K562 (cell line): ENCODE data around the gene MGP. TPM values are rescaled to one million over a fixed set of nuclear protein-coding genes. Genes with fewer than 3 reads are reported as not detected.

ENCODE experiments used
- ATAC-seq: fragments of 200-7000 bp; cut with Tn5 transposase; 3 replicates; pipeline ENCODE4 v1.9.1; 2020; ENCODE audit warnings: moderate library complexity
- BruUV-seq: library from RNA; stranded (reverse); fragments of 400-500 nt; replicated peaks from 2 replicates; lab custom pipeline; 2021; lab: Mats Ljungman, UMichigan
- CTCF ChIA-PET: fragments of 300-600 bp; formaldehyde crosslinking; extraction: SDS; loops from one replicate; lab custom pipeline; 2021; ENCODE audit warnings: low intra/inter-chr PET ratio; lab: Yijun Ruan, JAX
- POLR2A ChIA-PET: fragments of 300-600, 350-650 bp; sonication (Branson Sonifier 250); formaldehyde crosslinking; extraction: SDS; loops from one replicate; lab custom pipeline; 2021; ENCODE audit warnings: antibody characterized with exemption, inconsistent platforms; lab: Yijun Ruan, JAX
- DNase-seq, 4 experiments: peaks; one replicate each; pipeline versions ENCODE4 v3.0.0 to v3.0.0-alpha.2; 2011 to 2018; ENCODE audit warnings: low spot score in 3 of 4, mixed read lengths in 3 of 4; ENCODE audit errors: extremely low read depth in 1 of 4
- FAIRE-seq: peaks from 2 replicates; lab custom pipeline; 2011; peaks lifted over from hg19 to GRCh38; lab: Jason Lieb, UNC
- H2AFZ ChIP-seq: 2 replicates; pipeline ENCODE4 v1.6.0; 2011; ENCODE audit warnings: low read depth, low read length, control low read depth, inconsistent platforms
- H3K27ac ChIP-seq: fragments of 200-600 bp; 3 replicates; pipeline ENCODE4 v1.8.0; 2011; ENCODE audit warnings: low read depth, mild to moderate bottlenecking, control low read depth, inconsistent platforms, low read length, moderate library complexity, mixed read lengths; ENCODE audit errors: extremely low read depth
- H3K27me3 ChIP-seq, 2 experiments: fragments of 300-600 bp in 1 of 2; 2 replicates in 1 of 2; 3 replicates in 1 of 2; pipeline versions ENCODE4 v1.6.0 to v1.8.0; 2011; ENCODE audit warnings: inconsistent platforms in 2 of 2, low read length in 2 of 2, mild to moderate bottlenecking in 1 of 2, mixed read lengths in 1 of 2, moderate library complexity in 1 of 2; ENCODE audit not compliant: control insufficient read depth in 2 of 2, insufficient read depth in 2 of 2
- H3K36me3 ChIP-seq: fragments of 300-600 bp; 3 replicates; pipeline ENCODE4 v1.8.0; 2011; ENCODE audit warnings: mild to moderate bottlenecking, low read length, inconsistent platforms; ENCODE audit not compliant: control insufficient read depth, insufficient read depth
- H3K4me1 ChIP-seq, 2 experiments: fragments of 200-600 bp in 1 of 2; replicated peaks in 1 of 2; 2 replicates in 1 of 2; 3 replicates in 1 of 2; pipeline versions ENCODE4 v1.5.1 to v1.8.0; 2011; ENCODE audit warnings: inconsistent platforms in 2 of 2, low read length in 2 of 2, mild to moderate bottlenecking in 1 of 2, mixed read lengths in 1 of 2, moderate library complexity in 1 of 2; ENCODE audit not compliant: control insufficient read depth in 2 of 2, insufficient read depth in 2 of 2
- H3K4me2 ChIP-seq: 2 replicates; pipeline ENCODE4 v1.6.1; 2011; ENCODE audit warnings: low read length, control low read depth, inconsistent platforms, mixed read lengths; ENCODE audit not compliant: insufficient read depth
- H3K4me3 ChIP-seq: fragments of 200-600 bp; sonication (generic), shearing (Covaris generic); 2 replicates; pipeline ENCODE4 v1.5.1; 2016; ENCODE audit warnings: control low read depth, inconsistent platforms
- H3K79me2 ChIP-seq: fragments of 200-600 bp; 3 replicates; pipeline ENCODE4 v1.8.0; 2011; ENCODE audit warnings: low read length, inconsistent platforms; ENCODE audit not compliant: control insufficient read depth, insufficient read depth
- H3K9ac ChIP-seq, 2 experiments: 2 replicates each; pipeline versions ENCODE4 v1.6.0 to v1.6.1; 2011; ENCODE audit warnings: low read depth in 2 of 2, low read length in 2 of 2, control low read depth in 1 of 2, inconsistent platforms in 1 of 2, mild to moderate bottlenecking in 1 of 2, mixed read lengths in 1 of 2; ENCODE audit not compliant: insufficient read depth in 1 of 2
- H3K9me1 ChIP-seq: one replicate; pipeline ENCODE4 v1.6.0; 2011; ENCODE audit warnings: inconsistent platforms, mild to moderate bottlenecking, low read length, moderate library complexity; ENCODE audit not compliant: control insufficient read depth, insufficient read depth
- H3K9me3 ChIP-seq: replicated peaks from 2 replicates; pipeline ENCODE4 v1.5.1; 2011; ENCODE audit warnings: low read depth, low read length, inconsistent platforms; ENCODE audit not compliant: control insufficient read depth, insufficient read depth
- H4K20me1 ChIP-seq: replicated peaks from 2 replicates; pipeline ENCODE4 v1.6.1; 2011; ENCODE audit warnings: low read length, inconsistent platforms, mixed read lengths; ENCODE audit not compliant: control insufficient read depth, insufficient read depth
- ASH1L ChIP-seq: fragments of 450-650 bp; IDR thresholded peaks from 2 replicates; pipeline ENCODE4 v1.6.1; 2018; ENCODE audit warnings: borderline replicate concordance, mild to moderate bottlenecking, low read depth; ENCODE audit not compliant: partially characterized antibody
- BCOR ChIP-seq: fragments of 450-650 bp; IDR thresholded peaks from 2 replicates; pipeline ENCODE4 v1.6.1; 2016
- BMI1 ChIP-seq: fragments of 150-350 bp; IDR thresholded peaks from 2 replicates; pipeline ENCODE4 v1.6.1; 2014; ENCODE audit warnings: low read length
- MAX ChIP-seq: sonication (generic); formaldehyde crosslinking; IDR thresholded peaks from 2 replicates; pipeline ENCODE4 v1.9.0; 2022; ENCODE audit warnings: mild to moderate bottlenecking, missing genetic modification reagents
- RBM15 ChIP-seq: fragments of 200-400 bp; formaldehyde crosslinking; IDR thresholded peaks from 2 replicates; pipeline ENCODE4 v1.6.1; 2018; ENCODE audit warnings: mild to moderate bottlenecking, low read length, moderate library complexity; ENCODE audit not compliant: insufficient read depth
- SIN3A ChIP-seq, 2 experiments: fragments of 150-350 bp in 1 of 2; IDR thresholded peaks; 2 replicates each; pipeline ENCODE4 v1.6.1; 2011 to 2016; ENCODE audit warnings: borderline replicate concordance in 2 of 2, low read depth in 2 of 2, low read length in 2 of 2, mild to moderate bottlenecking in 2 of 2, moderate library complexity in 2 of 2; ENCODE audit not compliant: control insufficient read depth in 1 of 2
- TBL1XR1 ChIP-seq, 2 experiments: IDR thresholded peaks; 2 replicates each; pipeline ENCODE4 v1.6.1; 2012; ENCODE audit warnings: improper control_type of control experiment in 2 of 2, low read length in 2 of 2, mild to moderate bottlenecking in 1 of 2
- TBP ChIP-seq: optimal IDR thresholded peaks from 2 replicates; pipeline ENCODE3; 2011; ENCODE audit warnings: low read depth, low read length, improper control_type of control experiment
- TFAP4 ChIP-seq: sonication (generic); formaldehyde crosslinking; IDR thresholded peaks from 2 replicates; pipeline ENCODE4 v1.8.0; 2022; ENCODE audit warnings: missing genetic modification reagents, mild to moderate bottlenecking, moderate library complexity, borderline replicate concordance
- TRIM28 ChIP-seq: fragments of 450-650 bp; IDR thresholded peaks from 2 replicates; pipeline ENCODE4 v1.6.1; 2017
- WHSC1 ChIP-seq: IDR thresholded peaks from one replicate; pipeline ENCODE4 v1.6.1; 2012; ENCODE audit warnings: low read length, control low read depth, inconsistent platforms
- ZBTB11 ChIP-seq, 3 experiments: fragments of 200-800 bp in 1 of 3; fragments of 250-450 bp in 1 of 3; fragments of 450-650 bp in 1 of 3; sonication (Bioruptor Pico) in 1 of 3; sonication (Bioruptor generic) in 1 of 3; formaldehyde crosslinking in 1 of 3; IDR thresholded peaks; 2 replicates each; pipeline versions ENCODE4 v1.6.1 to v1.8.0; 2016 to 2022; ENCODE audit warnings: mild to moderate bottlenecking in 2 of 3, missing genetic modification characterization in 2 of 3, missing compliant biosample characterization in 1 of 3, moderate library complexity in 1 of 3
- ZC3H8 ChIP-seq: fragments of 450-650 bp; IDR thresholded peaks from 2 replicates; pipeline ENCODE4 v1.6.1; 2017
- ZFX ChIP-seq: sonication (generic); formaldehyde crosslinking; IDR thresholded peaks from 2 replicates; pipeline ENCODE4 v1.8.0; 2022; ENCODE audit warnings: mild to moderate bottlenecking, missing genetic modification reagents, moderate library complexity
- ZNF12 ChIP-seq: sonication (generic); formaldehyde crosslinking; IDR thresholded peaks from 2 replicates; pipeline ENCODE4 v1.4.0; 2020; ENCODE audit warnings: mild to moderate bottlenecking, missing genetic modification reagents
- ZNF24 ChIP-seq: fragments of 450-650 bp; IDR thresholded peaks from 2 replicates; pipeline ENCODE4 v1.6.1; 2016
- ZNF507 ChIP-seq: conservative IDR thresholded peaks from 2 replicates; pipeline ENCODE4 v1.6.1; 2017; ENCODE audit warnings: missing genetic modification characterization, missing compliant biosample characterization
- ZZZ3 ChIP-seq: fragments of 450-650 bp; IDR thresholded peaks from 2 replicates; pipeline ENCODE4 v1.6.1; 2016; ENCODE audit warnings: antibody characterized with exemption, mild to moderate bottlenecking, moderate library complexity
- WGBS: fragments of 100-300 bp; shearing (Covaris generic); methylation state at CpG from one replicate; pipeline ENCODE4 v1.1.6; 2016; ENCODE audit warnings: low coverage, mixed read lengths; ENCODE audit not compliant: insufficient coverage; ENCODE audit errors: missing lambda C conversion rate; 5-methylcytosine and 5-hydroxymethylcytosine counted together
- in situ Hi-C: fragments of 300-500 bp; cut with MboI; formaldehyde crosslinking; loops from 4 replicates; pipeline ENCODE4 v1.15.0; 2018; ENCODE audit warnings: inconsistent platforms, mixed read lengths
- intact Hi-C: fragments of 100-400 bp; cut with micrococcal nuclease; formaldehyde crosslinking; loops from 2 replicates; pipeline ENCODE4 v1.14.2; 2022
- polyA plus RNA-seq, 8 experiments: library from polyadenylated mRNA; depleted of rRNA in 4 of 8; stranded (reverse) in 5 of 8; unstranded in 3 of 8; fragments of >200 nt; fragmentation: Nextera tagmentation in 2 of 8; fragmentation: Illumina TruSeq in 1 of 8; extraction: Ambion mirVana in 2 of 8; extraction: Trizol in 1 of 8; gene quantifications; 2 replicates each; pipeline versions ENCODE4 v1.2.1 to v1.2.3, GENCODE V29; 2011 to 2014; ENCODE audit warnings: inconsistent platforms in 1 of 8, missing spikeins in 1 of 8
- total RNA-seq, 7 experiments: library from RNA; depleted of rRNA in 6 of 7; stranded (reverse); fragments of >200 nt in 6 of 7; fragmentation: Illumina TruSeq in 2 of 7; extraction: Trizol in 2 of 7; gene quantifications; 2 replicates each; pipeline versions ENCODE4 v1.2.1 to v1.2.3, GENCODE V29; 2011 to 2021; ENCODE audit warnings: low replicate concordance in 1 of 7
- TF ChIP-seq, protein P1 (sequence below): IDR thresholded peaks from 2 replicates; pipeline ENCODE4 v1.6.1; 2016; ENCODE audit warnings: missing genetic modification characterization, missing compliant biosample characterization

The MGP gene
- total and polyA plus RNA-seq, 9 of the 15 experiments (the other 6 are each of a cell fraction or from before 2014, with no cell fraction given) = 1.2 TPM; not detected in 8

DNA sequence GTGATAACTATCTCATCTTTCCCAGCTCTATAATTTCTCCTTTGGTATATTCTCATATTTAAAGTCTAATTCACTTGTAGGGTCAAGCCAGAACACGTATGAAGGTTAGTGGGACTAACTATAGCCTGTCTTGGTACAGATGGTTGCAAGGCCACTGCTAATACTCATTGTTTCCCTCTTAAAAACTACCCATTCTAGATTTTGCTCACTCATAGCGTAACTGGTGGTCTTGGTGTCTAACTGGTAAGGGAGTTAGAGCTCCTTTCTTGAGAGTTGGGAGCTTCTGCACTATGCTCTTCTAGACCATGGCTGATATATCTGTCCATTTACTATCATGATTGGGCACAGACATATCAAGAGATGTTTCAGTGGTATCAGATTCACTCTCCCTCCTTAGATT is 8.8 kb downstream of the MGP start:
- Histone ChIP-seq H3K4me2 (no peak overlapping the region), H3K4me1 (no peaks in the 10 kb centered on the region), H2AFZ (no peak overlapping the region), H3K9ac (no peak overlapping the region), H3K9me1 (no peaks in the 10 kb centered on the region), H4K20me1 (no peaks in the 10 kb centered on the region), H3K27ac (no peak overlapping the region), H3K9me3 (no peaks in the 10 kb centered on the region), H3K27me3 (no peaks in the 10 kb centered on the region), H3K36me3 (no peaks in the 10 kb centered on the region), H3K79me2 (no peaks in the 10 kb centered on the region), H3K4me3 (no peak overlapping the region)
- 0% methylated on average over 2 of the region's 2 CpGs for WGBS
- in situ Hi-C loops (no loop called here), intact Hi-C loops (no loop called here)
- POLR2A ChIA-PET = interaction anchor here (0.5 kb wide), 1 partner anchor 126 kb away, joined by 4 read pairs; no protein-coding TSS in a partner anchor
- no peak for DNase-seq
- no peak for FAIRE-seq
- no TSS peak for BruUV-seq
- ATAC-seq = no peak
- CTCF ChIA-PET = no interaction called here
- TF ChIP-seq ZC3H8 = no peak
- no peak for TF ChIP-seq ASH1L
- TF ChIP-seq TBP = no peak
- no peak for TF ChIP-seq TFAP4 (CRISPR knock-in tag)
- no peak for TF ChIP-seq ZNF507
- TF ChIP-seq RBM15 = no peak
- TF ChIP-seq TRIM28 = no peak
- TF ChIP-seq ZBTB11 (CRISPR knock-in tag; IDR thresholded peaks at IDR 0.05) = no peak
- no peak for TF ChIP-seq ZFX (CRISPR knock-in tag)
- no peak for TF ChIP-seq TBL1XR1 (IDR thresholded peaks at IDR 0.05; ENCODE audit: low read length in 2 of 2)
- TF ChIP-seq, protein P1, sequence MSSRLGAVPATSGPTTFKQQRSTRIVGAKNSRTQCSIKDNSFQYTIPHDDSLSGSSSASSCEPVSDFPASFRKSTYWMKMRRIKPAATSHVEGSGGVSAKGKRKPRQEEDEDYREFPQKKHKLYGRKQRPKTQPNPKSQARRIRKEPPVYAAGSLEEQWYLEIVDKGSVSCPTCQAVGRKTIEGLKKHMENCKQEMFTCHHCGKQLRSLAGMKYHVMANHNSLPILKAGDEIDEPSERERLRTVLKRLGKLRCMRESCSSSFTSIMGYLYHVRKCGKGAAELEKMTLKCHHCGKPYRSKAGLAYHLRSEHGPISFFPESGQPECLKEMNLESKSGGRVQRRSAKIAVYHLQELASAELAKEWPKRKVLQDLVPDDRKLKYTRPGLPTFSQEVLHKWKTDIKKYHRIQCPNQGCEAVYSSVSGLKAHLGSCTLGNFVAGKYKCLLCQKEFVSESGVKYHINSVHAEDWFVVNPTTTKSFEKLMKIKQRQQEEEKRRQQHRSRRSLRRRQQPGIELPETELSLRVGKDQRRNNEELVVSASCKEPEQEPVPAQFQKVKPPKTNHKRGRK (tag) = no peak
- no peak for TF ChIP-seq SIN3A (IDR thresholded peaks at IDR 0.05; ENCODE audit: borderline replicate concordance in 2 of 2, control insufficient read depth in 1 of 2, low read depth in 2 of 2, low read length in 2 of 2)
- TF ChIP-seq BMI1 = no peak
- TF ChIP-seq MAX (CRISPR knock-in tag) = no peak
- no peak for TF ChIP-seq ZNF24
- TF ChIP-seq ZZZ3 = no peak
- no peak for TF ChIP-seq ZNF12 (CRISPR knock-in tag)
- no peak for TF ChIP-seq BCOR
- no peak for TF ChIP-seq WHSC1
